GM12875 (cell line): ENCODE measurements around the gene FYCO1.
"Not testable (repeated sequence)": the region's sequence is repeated elsewhere in the genome, so short reads cannot be mapped to it uniquely, and the experiment has no call there.

Experiments used
- H3K4me3 ChIP-seq: one replicate; pipeline ENCODE4 v1.5.1; 2011; ENCODE audit warnings: low read depth, low read length, control low read depth
- CTCF ChIP-seq: IDR thresholded peaks from 2 replicates; pipeline ENCODE4 v1.5.1; 2011; ENCODE audit warnings: low read depth, mild to moderate bottlenecking, control low read depth, inconsistent platforms, low read length, moderate library complexity, borderline replicate concordance; ENCODE audit not compliant: insufficient read depth

The FYCO1 gene

GRCh38 chr3:46010519-46011113, 15.0 kb upstream of the FYCO1 start:
- no peak overlapping the region for H3K4me3 ChIP-seq
- TF ChIP-seq CTCF, result no peak

- no peak overlapping the region for H3K4me3 ChIP-seq
- no peak for TF ChIP-seq CTCF
Observed at GRCh38 chr3:46008058-46008457, 12.4 kb upstream of the FYCO1 start.

GRCh38 chr3:46007280-46007679, 11.7 kb upstream of the FYCO1 start:
- no peak overlapping the region for H3K4me3 ChIP-seq
- no peak for TF ChIP-seq CTCF

- no peak overlapping the region for H3K4me3 ChIP-seq
- TF ChIP-seq CTCF, result no peak
Observed at GRCh38 chr3:46006238-46007032, 10.8 kb upstream of the FYCO1 start.

- H3K4me3 ChIP-seq, result not testable (repeated sequence)
Observed at GRCh38 chr3:46003706-46004105, 8.1 kb upstream of the FYCO1 start.

- H3K4me3 ChIP-seq, result no peak overlapping the region
- no peak for TF ChIP-seq CTCF
Observed at GRCh38 chr3:46001178-46001577, 5.6 kb upstream of the FYCO1 start.

- no peak for TF ChIP-seq CTCF
- no peak overlapping the region for H3K4me3 ChIP-seq
Observed at GRCh38 chr3:45997942-45998341, 2.3 kb upstream of the FYCO1 start.

GRCh38 chr3:45997499-45997898, 1.9 kb upstream of the FYCO1 start:
- H3K4me3 ChIP-seq, result not testable (repeated sequence)
